ELR (cell line): Measurements from ENCODE around the gene MMP28.

Experiments
- DNase-seq: peaks from one replicate; pipeline ENCODE4 v3.0.0-alpha.2; 2015; ENCODE audit warnings: low read depth

The MMP28 gene

DNA sequence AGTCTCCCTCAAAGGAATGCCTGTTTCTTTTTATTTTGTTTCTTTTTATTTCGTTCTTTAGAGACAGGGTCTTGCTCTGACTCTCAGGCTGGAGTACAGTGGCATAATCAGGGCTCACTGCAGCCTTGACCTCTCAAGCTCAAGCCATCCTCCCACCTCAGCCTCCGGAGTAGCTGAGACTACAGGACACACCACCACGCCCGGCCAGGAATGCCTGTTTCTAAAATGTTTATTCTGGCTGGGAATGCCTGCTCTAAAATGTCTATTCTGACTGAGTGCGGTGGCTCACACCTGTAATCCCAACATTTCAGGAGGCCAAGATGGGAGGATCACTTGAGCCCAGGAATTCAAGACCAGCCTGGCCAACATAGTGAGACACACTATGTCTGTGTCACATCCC is 2.5 kb upstream of the MMP28 start:
- DNase-seq = no peak

DNA sequence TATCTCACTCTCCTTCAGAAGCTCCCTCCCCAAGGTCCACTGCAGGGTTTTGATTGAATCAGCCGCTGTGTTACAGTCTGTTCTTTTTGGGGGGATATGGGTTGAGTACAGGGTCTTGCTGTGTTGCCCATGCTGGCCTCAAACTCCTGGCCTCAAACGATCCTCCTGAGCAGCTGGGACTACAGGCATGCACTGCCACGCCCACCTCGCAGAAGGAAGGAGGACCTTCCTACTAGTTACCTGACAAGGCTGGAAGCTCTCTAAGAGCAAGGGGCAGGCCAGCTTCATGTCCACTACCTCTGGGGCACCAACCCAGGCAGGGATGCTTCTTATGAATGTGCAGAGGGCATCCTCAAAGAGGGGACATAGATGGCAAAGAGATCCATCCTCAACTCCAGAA is 1.9 kb upstream of the MMP28 start:
- no peak for DNase-seq

DNA sequence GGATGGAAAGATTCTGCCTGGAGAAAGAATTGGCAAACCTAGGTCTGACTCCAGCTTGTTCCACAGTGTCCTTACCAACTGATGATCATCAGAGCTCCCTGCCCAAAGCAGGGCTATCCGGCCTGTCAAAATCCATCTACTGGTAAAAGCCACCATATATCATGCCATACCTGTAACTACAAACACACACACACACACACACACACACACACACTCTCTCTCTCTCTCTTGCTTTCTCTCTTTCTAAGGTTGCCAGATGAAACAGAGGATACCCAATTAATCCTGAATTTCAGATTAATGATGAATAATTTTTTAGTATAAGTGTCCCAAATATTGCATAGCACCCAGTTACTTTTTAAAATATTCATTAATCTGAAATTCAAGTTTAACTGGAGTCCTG is 1.5 kb upstream of the MMP28 start:
- DNase-seq = no peak

DNA sequence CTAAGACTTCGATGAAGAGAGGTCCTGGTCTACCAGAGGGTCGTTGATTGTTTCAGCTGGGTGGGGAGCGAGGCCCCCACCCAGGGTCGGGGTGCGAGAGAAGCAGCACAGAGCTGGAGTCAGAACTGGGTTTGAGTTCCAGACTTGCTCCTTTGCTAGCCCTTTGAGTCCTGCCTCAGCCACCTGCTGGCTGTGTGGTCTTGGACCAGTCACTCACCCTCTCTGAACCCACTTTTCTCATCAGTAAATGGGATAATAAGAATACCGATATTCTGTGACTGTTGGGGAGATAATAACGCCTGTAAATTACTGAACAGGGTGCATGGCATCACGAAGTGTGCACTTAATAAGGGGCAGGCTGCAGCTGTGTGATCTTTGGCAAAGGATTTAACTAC is 427 bp upstream of the MMP28 start:
- DNase-seq = no peak

DNA sequence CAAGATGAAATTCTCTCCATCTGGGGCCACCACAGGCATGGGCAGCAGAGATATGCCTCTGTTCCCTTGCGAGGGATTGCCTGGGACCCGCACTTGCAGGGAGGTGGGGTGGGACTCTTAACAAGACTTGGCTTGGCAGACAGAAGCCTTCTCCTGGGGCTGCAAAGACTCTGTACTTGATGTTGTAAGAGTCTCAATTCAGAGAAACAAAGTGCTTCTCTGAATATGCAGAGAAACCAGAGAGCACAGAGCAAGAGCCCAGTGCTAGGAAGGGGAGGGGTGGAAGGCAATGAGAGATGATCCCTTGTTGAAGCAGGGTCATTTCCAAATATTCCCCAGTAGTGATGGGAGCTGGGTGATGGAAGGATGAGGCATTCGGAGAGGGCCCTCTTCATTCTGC is 2.2 kb downstream of the MMP28 start:
- no peak for DNase-seq

DNA sequence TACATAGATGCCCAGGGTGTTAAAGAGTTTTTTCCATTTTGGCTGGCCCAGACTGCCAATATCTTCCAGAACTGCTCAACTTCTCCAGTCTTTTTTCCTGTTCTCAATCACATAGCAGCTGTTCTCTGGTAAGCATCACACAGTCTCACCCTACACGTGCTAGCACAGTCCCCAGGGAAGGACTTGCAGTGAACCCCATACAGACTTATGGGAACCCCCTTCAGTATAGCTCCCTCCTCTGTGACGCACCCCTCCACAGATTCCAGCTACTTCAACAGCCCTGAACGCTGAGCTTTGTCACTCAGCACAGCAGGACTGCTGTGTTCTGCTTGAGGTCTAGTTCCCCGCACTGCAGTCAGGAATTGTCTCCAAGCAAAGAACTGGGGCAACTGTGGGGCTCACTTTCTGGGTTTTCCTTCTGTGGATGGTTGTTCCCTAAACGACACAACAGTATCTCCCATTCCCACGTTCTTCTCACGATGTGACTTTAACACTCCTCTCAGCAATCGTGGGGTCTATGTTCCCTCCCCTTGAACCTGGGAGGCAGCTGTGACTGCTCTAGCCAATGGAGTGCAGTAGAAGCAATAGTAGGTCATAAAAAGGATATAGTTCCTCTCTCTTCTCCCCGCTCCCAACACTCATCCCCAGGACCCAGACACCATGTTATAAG is 3.6 kb downstream of the MMP28 start:
- no peak for DNase-seq

DNA sequence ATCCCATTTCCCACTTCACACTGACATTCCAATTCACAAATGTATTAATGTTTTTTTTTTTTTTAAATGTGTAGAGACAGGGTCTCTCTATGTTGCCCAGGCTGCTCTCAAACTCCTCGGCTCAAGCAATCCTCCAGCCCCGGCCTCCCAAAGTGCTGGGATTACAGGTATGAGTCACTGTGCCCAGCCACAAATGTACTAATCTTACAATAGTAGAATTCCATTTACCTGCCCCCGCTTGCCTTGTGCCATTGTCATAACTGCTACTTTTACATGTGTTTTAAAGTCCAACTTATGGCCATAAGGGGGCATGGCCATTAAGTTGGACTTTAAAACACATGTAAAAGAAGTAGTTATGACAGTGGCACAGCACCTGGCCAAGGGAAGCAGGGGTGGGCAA is 4.6 kb downstream of the MMP28 start:
- peak; percentile 43 for DNase-seq

DNA sequence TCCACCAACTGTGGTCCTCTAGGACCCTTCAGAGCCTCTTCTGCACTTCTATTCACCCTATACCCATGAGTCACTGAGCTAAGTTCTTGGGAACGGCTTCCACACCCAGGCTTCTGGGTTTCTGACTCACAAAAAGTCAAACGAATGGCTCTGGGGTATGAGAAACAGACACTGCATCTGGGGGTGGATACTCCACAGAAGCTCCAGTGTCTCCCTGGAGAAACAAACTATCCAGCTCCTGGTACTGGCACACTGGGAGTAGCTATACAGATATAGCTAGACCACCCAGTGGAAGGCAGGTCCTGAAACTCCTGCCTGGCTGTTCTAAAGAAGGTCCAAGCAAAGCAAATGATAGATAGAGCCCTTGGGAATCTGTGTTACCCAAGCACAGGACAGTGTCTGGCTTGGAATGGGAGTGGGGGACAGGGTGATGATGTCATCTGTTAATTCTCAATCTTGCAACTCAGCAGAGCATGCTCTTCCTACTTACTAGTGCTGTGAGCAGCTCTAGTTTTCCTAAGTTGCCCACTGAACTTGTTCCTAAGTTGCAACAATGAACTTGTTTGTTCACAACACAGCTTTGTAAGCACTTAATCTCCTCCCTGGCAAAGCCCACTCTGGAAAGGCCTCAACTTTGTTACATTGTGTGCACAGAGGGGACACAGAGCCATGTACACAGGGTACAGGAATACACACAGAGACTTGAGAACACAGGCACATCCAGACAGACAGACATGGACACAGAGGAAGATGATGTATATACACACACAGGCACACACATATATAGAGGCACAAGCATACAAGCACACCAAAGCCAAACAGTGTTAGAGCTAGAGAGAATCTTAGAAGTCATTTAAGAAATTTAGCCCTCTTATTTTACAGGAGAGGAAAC is 6.7 kb downstream of the MMP28 start:
- peak; percentile 95 for DNase-seq

DNA sequence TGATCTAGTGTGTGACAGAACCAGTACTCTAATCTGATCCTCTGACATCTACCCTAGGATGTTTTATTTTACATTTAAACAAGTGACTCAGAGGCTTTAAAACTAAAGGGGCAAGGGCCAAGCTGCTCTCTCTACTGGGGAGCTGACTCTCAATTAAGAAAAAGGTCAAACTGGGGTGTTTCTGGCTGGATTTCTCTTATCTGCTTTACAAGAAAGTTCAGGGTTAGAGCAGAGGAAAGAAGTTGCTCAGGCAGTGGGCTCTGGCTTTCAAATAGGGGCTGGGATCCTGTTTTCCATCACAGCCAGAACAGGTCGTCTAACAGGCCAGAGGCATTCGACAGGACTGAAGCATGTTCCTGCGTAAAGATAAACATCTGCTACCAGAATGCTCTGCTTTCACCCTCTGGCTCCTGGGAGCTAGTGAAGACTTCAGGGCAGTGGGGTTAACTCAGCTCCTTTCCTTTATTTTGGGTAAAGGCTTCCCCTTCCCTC is 8.5 kb downstream of the MMP28 start:
- peak; percentile 53 for DNase-seq

DNA sequence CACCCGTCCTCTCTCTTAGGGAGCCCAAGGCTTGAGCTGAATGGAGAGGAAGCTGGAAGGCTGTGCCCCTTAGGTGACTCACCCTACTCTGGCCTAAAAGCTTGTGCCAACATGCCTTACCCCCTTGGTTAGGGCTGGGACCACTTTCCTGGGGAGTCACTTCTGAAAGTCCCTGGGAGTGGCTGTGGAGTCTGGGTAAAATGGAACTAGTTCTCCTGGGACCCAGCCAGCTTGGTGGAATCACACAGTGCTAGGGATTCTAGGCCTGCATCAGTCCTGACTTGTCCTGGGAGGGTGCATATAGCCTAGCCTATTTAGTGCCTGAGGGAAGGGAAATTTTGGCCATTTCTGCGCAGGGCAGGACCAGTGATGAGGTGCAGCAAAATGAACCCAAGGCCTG is 10.5 kb downstream of the MMP28 start:
- DNase-seq = no peak

DNA sequence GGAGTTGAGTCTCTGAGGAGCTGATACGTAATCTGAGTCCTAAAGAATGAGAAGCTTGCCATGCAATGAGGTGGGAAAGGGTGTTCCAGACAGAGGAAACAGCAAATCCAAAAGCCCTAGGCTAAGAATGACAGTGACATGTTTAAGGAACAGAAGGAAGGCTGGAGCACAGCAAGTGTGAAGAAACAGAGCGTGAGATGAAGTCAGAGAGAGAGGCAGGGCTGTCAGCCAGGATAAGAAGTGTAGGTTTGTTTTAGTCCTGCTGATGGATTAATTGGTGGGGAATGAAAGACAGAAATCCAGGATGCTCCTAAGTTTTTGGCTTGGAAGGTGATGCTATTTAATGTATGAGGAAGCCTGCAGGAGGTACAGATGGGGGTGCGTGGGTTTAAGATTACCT is 14.5 kb downstream of the MMP28 start:
- DNase-seq = no peak

DNA sequence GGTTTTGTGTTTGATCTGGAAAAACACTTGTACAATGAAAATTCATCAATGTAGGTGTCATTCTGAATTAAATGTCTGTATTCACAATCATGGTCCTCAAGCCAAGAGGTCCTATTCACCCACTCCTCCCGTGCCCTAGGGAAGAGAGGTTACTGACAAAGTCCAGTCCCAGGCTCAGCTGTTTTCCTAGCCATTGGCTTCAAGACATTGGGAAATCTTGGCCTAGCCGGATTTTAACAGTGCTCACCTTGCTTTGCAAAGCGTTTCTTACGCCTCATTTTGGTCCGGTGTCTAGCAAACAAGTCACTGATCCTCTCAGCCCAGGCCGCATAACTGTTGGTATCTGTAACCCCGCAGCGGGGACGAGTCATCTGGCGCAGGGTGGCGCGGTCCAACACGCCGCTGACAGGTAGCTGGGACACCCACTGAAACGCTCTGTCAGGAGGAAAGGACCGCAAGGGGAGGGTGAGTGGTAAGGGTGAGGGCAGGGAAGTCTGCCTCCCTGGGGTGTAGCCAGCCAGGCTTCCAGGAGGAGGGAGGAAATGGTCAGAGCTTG is 16.7 kb downstream of the MMP28 start:
- no peak for DNase-seq

DNA sequence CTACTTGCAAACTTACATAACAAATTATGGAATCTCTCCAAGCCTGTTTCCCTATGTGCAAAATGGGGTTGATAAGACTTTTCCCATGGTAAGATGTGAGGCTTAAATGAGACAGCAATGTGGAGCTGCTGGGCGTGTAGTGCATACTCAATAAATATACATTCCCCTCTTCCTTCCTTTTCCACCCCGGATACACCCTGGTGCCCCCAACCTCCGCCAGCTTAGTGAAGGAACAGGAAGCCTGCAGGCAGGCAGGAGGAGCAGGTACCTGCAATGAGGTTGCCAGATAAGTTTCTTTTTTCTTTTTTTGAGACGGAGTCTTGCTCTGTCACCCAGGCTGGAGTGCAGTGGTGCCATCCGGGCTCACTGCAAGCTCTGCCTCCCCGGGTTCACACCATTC is 19.9 kb downstream of the MMP28 start:
- DNase-seq = no peak

DNA sequence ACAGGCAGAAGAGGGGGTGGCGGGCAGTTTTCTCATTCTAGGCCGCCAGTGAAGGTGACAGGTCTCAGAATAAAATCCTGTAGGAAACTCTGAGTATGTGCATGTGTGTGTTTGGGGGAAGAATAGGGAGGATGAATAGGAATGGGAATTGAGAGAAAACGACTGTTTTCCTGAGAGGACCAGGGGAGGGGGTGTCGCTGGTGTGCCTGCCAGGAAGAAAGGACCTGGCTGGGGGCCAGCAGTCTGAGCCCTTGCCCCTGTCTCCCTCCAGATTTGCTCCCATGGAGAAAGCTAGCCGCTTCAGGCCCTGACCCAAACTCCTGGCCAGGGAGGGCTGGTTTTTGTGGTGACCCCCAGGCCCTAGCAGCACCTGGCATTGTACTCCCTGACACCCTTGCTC is 20.4 kb downstream of the MMP28 start:
- no peak for DNase-seq

DNA sequence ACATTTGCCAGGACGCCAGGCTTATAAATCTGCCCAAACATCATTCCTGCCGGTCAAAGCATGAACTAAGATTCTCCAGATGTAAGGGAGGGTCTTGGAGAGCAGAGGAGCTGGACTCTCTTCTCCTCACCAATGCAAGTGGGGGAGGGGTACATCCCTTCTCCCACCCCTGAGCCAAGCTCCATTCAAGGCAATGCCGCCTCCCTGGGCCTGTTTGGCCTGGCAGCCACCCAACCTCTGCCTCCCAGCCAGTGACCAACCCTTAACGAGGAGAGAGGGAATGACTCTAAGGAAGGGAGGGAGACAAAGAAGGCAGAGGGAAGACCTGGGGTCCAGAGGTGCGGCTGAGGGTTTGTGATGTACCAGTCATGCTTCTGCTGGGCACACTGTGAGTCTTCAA is 20.9 kb downstream of the MMP28 start:
- no peak for DNase-seq

DNA sequence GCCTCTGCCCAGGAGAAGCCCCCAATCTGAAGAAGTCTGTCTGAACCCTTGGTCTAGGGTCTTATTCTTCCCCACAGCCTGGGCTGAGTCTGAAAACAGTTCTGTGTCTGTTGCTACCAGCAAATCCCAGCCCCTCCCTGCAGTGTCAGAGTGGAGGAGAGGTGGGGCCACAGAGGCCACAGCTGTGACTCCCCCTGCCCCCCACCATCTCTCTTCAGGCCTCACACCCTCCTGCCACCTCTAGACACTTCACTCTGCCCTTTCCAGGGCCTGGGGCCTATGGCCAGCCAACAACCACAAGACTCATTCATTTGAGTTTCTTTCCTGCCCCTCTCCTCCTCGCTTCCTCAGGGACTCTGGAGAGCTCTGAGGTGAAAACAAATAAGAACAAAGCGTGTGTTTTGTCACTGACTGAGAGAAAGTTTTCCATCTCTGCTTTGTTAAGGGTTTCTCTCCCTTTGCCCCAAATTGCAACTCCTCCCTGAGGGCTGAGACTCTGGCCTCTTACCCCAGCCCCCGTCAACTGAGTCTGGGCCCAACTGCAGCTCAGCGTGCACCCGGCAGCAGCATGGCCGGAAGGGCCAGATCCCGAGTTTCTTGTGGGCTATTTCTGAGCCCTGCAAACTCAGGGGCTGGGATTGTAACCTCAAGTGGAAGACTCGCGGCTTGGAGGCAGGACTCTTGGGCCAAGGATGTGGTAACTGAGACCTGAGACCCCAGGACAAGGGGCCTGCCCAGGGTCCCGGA is 21.6 kb downstream of the MMP28 start:
- no peak for DNase-seq

DNA sequence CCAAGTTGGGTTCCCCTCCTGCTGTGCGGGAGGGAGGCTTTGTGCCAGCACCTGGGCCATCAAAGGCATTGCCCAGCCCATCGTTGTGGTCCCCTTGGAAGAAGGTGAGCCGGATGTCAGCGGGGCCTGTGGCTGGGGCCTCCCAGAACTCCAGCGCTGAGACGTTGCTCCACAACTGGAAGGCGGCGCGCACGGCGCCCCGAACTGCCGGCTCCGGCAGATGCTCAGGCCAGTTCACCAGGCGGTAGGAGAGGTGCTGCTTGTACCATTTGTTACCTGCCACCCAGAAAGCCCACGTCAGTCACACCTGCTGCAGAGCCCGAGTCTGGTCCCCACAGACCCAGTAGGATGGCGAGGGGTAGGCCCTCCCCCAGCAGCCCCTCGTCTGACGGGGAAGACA is 22.3 kb downstream of the MMP28 start:
- no peak for DNase-seq

DNA sequence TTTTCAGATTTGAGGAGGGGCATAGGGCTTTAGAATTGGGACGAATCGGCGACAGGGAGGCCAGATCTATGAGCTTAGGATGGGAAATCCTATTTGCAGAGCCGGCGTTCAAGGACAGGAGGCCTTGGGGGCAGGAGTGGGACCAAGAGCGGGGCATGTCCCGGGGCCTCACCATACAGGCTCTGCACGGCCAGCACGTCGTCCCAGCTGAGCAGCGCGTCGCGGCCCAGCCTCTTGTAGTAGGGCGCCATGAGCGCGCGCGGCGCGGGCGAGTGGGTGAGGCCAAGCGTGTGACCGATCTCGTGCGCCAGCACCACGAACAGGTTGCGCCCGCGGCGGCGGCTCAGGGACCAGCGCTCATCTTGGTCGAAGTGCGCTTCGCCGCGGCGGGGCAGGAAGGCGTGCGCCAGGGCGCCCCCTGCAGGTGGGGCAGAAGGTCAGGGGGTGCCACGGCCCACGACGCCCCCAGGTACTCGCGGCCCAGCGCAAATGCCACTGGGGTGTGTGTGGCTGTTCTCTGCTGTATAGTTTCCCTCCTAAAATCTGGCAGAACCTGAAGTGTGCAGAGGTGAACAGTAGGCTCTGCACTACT is 25.4 kb downstream of the MMP28 start:
- DNase-seq = no peak

DNA sequence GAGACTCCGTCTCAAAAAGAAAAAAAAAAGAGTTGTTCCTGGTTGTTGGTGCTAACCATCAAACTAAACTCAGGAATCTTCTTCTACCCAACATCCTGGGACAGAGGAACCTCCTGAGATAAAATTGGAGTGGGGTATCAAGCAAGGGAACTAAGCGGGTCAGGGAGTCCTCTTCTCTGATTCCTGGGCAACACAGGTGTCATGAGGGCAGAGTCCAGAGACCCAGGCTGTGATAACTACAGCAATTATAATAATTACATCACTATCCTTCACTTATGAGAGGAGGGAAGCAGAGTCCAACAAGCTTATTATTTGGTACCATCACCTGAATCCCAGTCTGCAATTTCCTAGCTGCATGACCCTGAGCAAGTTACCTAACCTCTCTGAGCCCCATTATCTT is 26.6 kb downstream of the MMP28 start:
- DNase-seq = no peak

DNA sequence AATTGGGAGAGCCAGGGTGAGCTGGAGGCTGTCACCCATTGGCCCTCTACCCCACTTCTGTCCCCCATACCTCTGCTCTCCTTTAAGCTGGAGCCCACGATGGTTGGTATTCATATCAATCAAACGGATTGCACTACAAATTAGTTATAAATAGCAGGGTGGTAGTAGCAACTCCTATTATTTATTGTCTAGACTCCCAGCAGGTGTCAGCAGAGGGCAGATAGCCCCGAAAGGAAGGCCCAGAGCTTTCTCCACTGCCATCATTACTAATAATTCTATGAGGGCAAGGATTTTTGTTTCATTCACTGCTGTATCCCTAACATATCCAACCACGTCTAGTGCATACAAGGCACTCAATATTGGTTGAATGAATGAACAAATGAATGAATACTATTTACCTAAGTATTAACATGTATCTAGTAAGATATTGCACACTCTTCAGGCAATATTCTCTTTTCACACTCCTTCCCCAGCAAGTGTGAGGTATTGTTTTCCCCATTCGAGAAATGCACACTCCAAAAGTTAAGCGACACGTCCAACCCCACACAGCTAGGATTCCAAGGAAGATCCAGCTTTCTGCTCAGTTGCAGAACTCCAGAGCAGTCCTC is 28.4 kb downstream of the MMP28 start:
- peak; percentile 72 for DNase-seq

DNA sequence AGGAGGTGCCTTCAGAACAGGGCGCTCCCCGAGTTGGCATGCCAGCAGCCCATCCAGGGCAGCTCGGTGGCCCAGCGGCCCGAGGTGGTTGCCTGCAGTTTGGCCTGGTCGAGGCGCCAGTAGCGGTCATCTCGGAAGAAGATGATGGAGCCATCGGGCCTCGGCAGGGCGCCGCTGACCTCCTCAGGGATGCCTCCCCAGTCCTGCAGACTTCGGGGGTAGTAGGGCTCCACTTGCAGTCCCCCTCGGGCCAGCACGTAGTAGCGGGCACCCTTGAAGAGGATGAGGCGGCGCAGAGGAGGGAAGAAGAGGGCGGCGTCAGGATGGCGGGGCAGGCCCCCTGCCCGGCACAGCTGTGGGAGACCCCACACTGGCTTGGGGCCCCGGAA is 29.0 kb downstream of the MMP28 start:
- DNase-seq = no peak
